CD4-positive, alpha-beta memory T cell (primary cell): ENCODE measurements around the gene COA1. TPM values are rescaled to one million over a fixed set of nuclear protein-coding genes. Genes with fewer than 3 reads are reported as not detected.

ENCODE experiments used
- CTCF ChIA-PET: fragments of 350-600 bp; sonication (Branson Sonifier 250); formaldehyde crosslinking; loops from one replicate; lab custom pipeline; 2021; ENCODE audit warnings: inconsistent platforms; ENCODE audit not compliant: partially characterized antibody; lab: Charles Lee
- POLR2A ChIA-PET: fragments of 350-600 bp; sonication (Branson Sonifier 250); formaldehyde crosslinking; loops from one replicate; lab custom pipeline; 2021; ENCODE audit not compliant: partially characterized antibody; lab: Charles Lee
- DNase-seq, 5 donors: peaks; one replicate each; pipeline versions ENCODE4 v3.0.0 to v3.0.0-alpha.2; 2020 to 2022; ENCODE audit warnings: mixed read lengths in 1 of 5
- H3K27ac ChIP-seq: one replicate; pipeline ENCODE4 v1.7.0; 2013; ENCODE audit warnings: low read depth, low read length
- H3K27me3 ChIP-seq: 2 replicates; pipeline ENCODE4 v1.7.0; 2013; ENCODE audit warnings: mild to moderate bottlenecking, low read length, moderate library complexity; ENCODE audit not compliant: insufficient read depth
- H3K36me3 ChIP-seq: 2 replicates; pipeline ENCODE4 v1.7.0; 2013; ENCODE audit warnings: mild to moderate bottlenecking, low read length, moderate library complexity; ENCODE audit not compliant: insufficient read depth
- H3K4me1 ChIP-seq: 2 replicates; pipeline ENCODE4 v1.7.0; 2013; ENCODE audit warnings: mild to moderate bottlenecking, low read length, moderate library complexity; ENCODE audit not compliant: insufficient read depth
- H3K4me3 ChIP-seq, 2 donors: one replicate each; pipeline ENCODE4 v1.7.0; 2013; ENCODE audit warnings: low read length in 2 of 2, mild to moderate bottlenecking in 1 of 2
- H3K9me3 ChIP-seq, 2 donors: one replicate each; pipeline ENCODE4 v1.7.0; 2013; ENCODE audit warnings: low read length in 2 of 2, control low read depth in 1 of 2; ENCODE audit not compliant: control insufficient read depth in 1 of 2
- H3K27ac Mint-ChIP-seq, 7 donors: one replicate each; pipeline ENCODE4 v1.8.0; 2020 to 2021; ENCODE audit warnings: mixed read lengths in 7 of 7, mild to moderate bottlenecking in 6 of 7, inconsistent platforms in 3 of 7, moderate library complexity in 3 of 7
- H3K27me3 Mint-ChIP-seq, 2 donors: one replicate each; pipeline ENCODE4 v1.8.0; 2020 to 2021; ENCODE audit warnings: mixed read lengths in 2 of 2
- H3K36me3 Mint-ChIP-seq, 2 donors: one replicate each; pipeline ENCODE4 v1.8.0; 2020 to 2021; ENCODE audit warnings: mixed read lengths in 2 of 2, inconsistent platforms in 1 of 2, mild to moderate bottlenecking in 1 of 2
- H3K4me1 Mint-ChIP-seq, 4 donors: one replicate each; pipeline ENCODE4 v1.8.0; 2020 to 2021; ENCODE audit warnings: mixed read lengths in 4 of 4, mild to moderate bottlenecking in 1 of 4
- H3K4me3 Mint-ChIP-seq, 8 donors: one replicate each; pipeline ENCODE4 v1.8.0; 2020 to 2021; ENCODE audit warnings: mixed read lengths in 8 of 8, mild to moderate bottlenecking in 7 of 8, moderate library complexity in 6 of 8, inconsistent platforms in 3 of 8
- H3K9me3 Mint-ChIP-seq, 8 donors: one replicate each; pipeline ENCODE4 v1.8.0; 2020 to 2021; ENCODE audit warnings: mixed read lengths in 8 of 8, mild to moderate bottlenecking in 5 of 8, inconsistent platforms in 3 of 8, moderate library complexity in 1 of 8
- intact Hi-C: fragments of 100-400 bp; cut with micrococcal nuclease; formaldehyde crosslinking; loops from one replicate; pipeline ENCODE4 v1.15.1; 2023
- polyA plus RNA-seq, 2 donors: library from polyadenylated mRNA; unstranded; fragments of 300-500 nt; fragmentation: Illumina TruSeq; gene quantifications; one replicate each; pipeline ENCODE4 v1.2.3, GENCODE V29; 2021
- total RNA-seq, 2 experiments: library from RNA; stranded (reverse); gene quantifications; one replicate each; pipeline ENCODE4 v1.2.3, GENCODE V29; 2021

The COA1 gene
- total and polyA plus RNA-seq, 4 experiments from 2014 or later: 43.7 to 56.4 (median 52.6) TPM

DNA sequence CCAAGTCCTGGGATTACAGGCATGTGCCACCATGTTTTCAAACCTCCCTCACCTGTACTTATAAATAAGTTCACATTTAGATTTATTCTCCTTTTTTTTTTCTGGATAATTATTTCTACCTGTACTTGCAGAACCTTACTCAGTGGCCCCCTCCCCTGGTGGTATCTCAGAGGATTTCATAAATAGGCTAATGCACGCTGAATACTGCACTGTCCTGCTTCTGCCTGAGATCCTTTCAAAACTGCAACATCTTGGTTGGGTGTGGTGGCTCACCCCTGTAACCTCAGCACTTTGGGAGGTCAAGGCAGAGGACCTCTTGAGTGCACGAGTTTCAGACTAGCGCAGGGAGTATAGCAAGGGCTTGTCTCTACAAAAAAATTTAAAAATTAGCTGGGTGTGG is 24.5 kb upstream of the COA1 start:
- no peaks in the 10 kb centered on the region for H3K27me3 Mint-ChIP-seq
- ChIA-PET POLR2A (no interaction called here), CTCF (interaction anchor here (0.8 to 1.8 kb wide), 2 partner anchors 53 to 171 kb away, joined by 4 to 5 read pairs; partner anchors contain the start of gene STK17A)
- H3K4me3 Mint-ChIP-seq: no peak overlapping the region
- Histone ChIP-seq H3K36me3 (no peaks in the 10 kb centered on the region), H3K4me3 (no peak overlapping the region), H3K27me3 (no peaks in the 10 kb centered on the region), H3K4me1 (peaks cover 9% of the 10 kb centered on the region), H3K27ac (no peak overlapping the region), H3K9me3 (no peaks in the 10 kb centered on the region)
- no peak for DNase-seq
- H3K27ac Mint-ChIP-seq: no peak overlapping the region
- H3K4me1 Mint-ChIP-seq: peaks cover 7 to 15% (median 10%) of the 10 kb centered on the region in 4 donors
- no peaks in the 10 kb centered on the region for H3K9me3 Mint-ChIP-seq
- peaks cover 0 to 1% of the 10 kb centered on the region in 2 donors for H3K36me3 Mint-ChIP-seq
- intact Hi-C loops: no loop called here

DNA sequence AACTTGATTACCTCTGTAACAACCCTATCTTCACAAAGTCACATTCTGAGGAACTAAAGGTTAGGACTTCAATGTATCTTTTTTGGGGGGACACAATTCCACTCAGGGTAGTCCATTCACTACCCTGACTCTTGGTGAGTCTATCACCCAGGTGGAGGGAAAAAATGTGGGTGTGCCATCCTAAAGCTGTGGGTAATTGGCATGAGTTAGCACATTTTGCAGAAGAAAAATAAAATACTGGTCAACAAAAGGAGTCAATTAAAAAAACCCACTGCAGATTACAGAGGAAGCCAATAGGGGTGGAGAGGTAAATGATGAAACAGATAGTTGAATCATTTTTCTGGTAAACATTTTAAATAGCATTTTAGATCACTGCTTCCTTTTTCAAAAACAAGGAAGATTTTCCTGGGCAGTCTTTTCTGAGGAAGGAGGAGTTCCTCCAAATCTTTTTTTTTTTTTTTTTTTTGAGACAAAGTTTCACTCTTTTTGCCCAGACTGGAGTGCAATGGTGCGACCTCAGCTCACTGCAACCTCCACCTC is 24.0 kb upstream of the COA1 start:
- DNase-seq: no peak
- H3K27ac Mint-ChIP-seq: no peak overlapping the region
- Histone ChIP-seq H3K4me3 (no peak overlapping the region), H3K9me3 (no peaks in the 10 kb centered on the region), H3K4me1 (peaks cover 9% of the 10 kb centered on the region), H3K27ac (no peak overlapping the region), H3K36me3 (no peaks in the 10 kb centered on the region), H3K27me3 (no peaks in the 10 kb centered on the region)
- peaks cover 7 to 15% (median 10%) of the 10 kb centered on the region in 4 donors for H3K4me1 Mint-ChIP-seq
- H3K27me3 Mint-ChIP-seq: no peaks in the 10 kb centered on the region
- ChIA-PET POLR2A (no interaction called here), CTCF (interaction anchor here (0.8 to 1.8 kb wide), 2 partner anchors 53 to 171 kb away, joined by 4 to 5 read pairs; partner anchors contain the start of gene STK17A)
- intact Hi-C loops: no loop called here
- H3K9me3 Mint-ChIP-seq: no peaks in the 10 kb centered on the region
- H3K4me3 Mint-ChIP-seq: no peak overlapping the region
- H3K36me3 Mint-ChIP-seq: peaks cover 0 to 1% of the 10 kb centered on the region in 2 donors

DNA sequence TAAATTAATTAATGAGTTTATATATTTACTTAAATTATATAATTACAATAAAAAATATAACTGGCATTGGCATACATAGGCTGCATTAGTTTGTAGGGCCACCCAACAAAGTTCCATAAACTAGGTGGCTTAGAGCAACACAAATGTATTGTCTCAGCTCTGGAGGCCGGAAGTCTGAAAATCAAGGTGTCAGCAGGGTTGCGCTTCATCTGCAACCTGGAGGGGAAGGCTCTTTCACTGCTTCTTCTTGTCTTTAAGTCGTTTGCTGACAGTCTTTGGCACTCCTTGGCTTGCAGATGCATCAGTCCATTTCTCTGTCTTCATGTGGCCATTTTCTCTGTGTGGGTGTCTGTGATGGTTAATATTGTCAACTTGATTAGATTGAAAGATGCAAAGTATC is 23.1 kb upstream of the COA1 start:
- no peaks in the 10 kb centered on the region for H3K27me3 ChIP-seq
- H3K4me1 Mint-ChIP-seq: peaks cover under 1 to 8% (median 5%) of the 10 kb centered on the region in 4 donors
- intact Hi-C loops: no loop called here

GRCh38 chr7:43750016-43750887 is 20.9 kb upstream of the COA1 start:
- ChIA-PET CTCF (interaction anchor here (0.7 to 0.8 kb wide), 2 partner anchors 14 to 88 kb away, joined by 3 to 4 read pairs; no protein-coding TSS in a partner anchor), POLR2A (interaction anchor here (1.5 kb wide), 1 partner anchor 8 kb away, joined by 5 read pairs; the partner anchor contains the start of gene BLVRA)
- Histone ChIP-seq H3K4me3 (no peak overlapping the region), H3K27ac (no peak overlapping the region), H3K4me1 (no peaks in the 10 kb centered on the region), H3K27me3 (no peaks in the 10 kb centered on the region), H3K9me3 (no peaks in the 10 kb centered on the region), H3K36me3 (no peaks in the 10 kb centered on the region)
- peaks cover 0 to 1% (median 0%) of the 10 kb centered on the region in 4 donors for H3K4me1 Mint-ChIP-seq
- intact Hi-C loops: no loop called here
- no peak overlapping the region for H3K4me3 Mint-ChIP-seq
- H3K36me3 Mint-ChIP-seq: no peaks in the 10 kb centered on the region
- no peaks in the 10 kb centered on the region for H3K9me3 Mint-ChIP-seq
- H3K27ac Mint-ChIP-seq: no peak overlapping the region
- no peak for DNase-seq
- peaks cover 1 to 2% of the 10 kb centered on the region in 2 donors for H3K27me3 Mint-ChIP-seq

More for the DNA sequence above, 23.1 kb upstream of the COA1 start:
- Histone ChIP-seq H3K27ac (no peak overlapping the region), H3K4me3 (no peak overlapping the region), H3K4me1 (peaks cover 2% of the 10 kb centered on the region), H3K9me3 (no peaks in the 10 kb centered on the region), H3K36me3 (no peaks in the 10 kb centered on the region)
- ChIA-PET POLR2A (no interaction called here), CTCF (no interaction called here)
- Mint-ChIP-seq H3K4me3 (peak overlapping the region in 2 of 8 donors; percentile 4 to 17), H3K27me3 (no peaks in the 10 kb centered on the region), H3K27ac (no peak overlapping the region), H3K36me3 (no peaks in the 10 kb centered on the region), H3K9me3 (no peaks in the 10 kb centered on the region)
- no peak for DNase-seq

DNA sequence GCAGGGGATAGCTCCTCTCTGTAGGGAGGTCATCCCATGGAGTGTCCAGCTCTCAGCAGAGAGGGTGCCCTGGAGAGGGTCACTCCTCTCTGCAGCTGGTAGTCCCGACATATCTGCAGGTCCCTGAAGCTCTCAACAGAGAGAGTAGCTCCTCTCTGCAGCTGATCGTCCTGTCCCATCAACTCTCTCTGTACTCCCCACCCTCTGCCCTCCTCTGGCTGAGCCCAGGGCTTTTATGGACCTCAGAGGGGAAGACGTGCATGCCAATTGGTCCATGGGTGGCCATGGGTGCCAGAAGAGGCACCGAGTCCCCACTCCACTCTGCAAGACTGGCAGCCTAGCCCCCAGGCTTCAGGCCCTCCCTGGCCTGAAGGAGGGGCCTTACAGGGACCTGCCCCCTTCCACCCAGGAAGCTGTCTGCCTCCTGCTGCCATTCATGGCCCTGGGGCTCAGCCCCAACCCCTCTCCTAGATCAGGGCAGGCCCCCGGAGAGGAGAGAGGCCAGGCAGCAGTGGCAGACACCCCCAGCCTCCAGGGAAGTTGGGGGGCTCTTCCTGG is 20.1 kb upstream of the COA1 start:
- ChIA-PET POLR2A (interaction anchor here (1.5 kb wide), 1 partner anchor 9 kb away, joined by 5 read pairs; the partner anchor contains the start of gene BLVRA), CTCF (interaction anchor here (1.0 kb wide), 1 partner anchor 167 kb away, joined by 4 read pairs; the partner anchor contains the start of gene STK17A)
- Mint-ChIP-seq H3K27ac (no peak overlapping the region), H3K4me3 (no peak overlapping the region), H3K27me3 (peaks cover 1 to 2% of the 10 kb centered on the region in 2 donors), H3K4me1 (peaks cover 0 to 1% (median 0%) of the 10 kb centered on the region in 4 donors), H3K36me3 (no peaks in the 10 kb centered on the region), H3K9me3 (no peaks in the 10 kb centered on the region)
- H3K27me3 ChIP-seq: no peaks in the 10 kb centered on the region
- H3K4me1 ChIP-seq: no peaks in the 10 kb centered on the region
- intact Hi-C loops: no loop called here
- no peaks in the 10 kb centered on the region for H3K9me3 ChIP-seq
- H3K4me3 ChIP-seq: no peak overlapping the region
- no peaks in the 10 kb centered on the region for H3K36me3 ChIP-seq
- no peak overlapping the region for H3K27ac ChIP-seq
- no peak for DNase-seq

DNA sequence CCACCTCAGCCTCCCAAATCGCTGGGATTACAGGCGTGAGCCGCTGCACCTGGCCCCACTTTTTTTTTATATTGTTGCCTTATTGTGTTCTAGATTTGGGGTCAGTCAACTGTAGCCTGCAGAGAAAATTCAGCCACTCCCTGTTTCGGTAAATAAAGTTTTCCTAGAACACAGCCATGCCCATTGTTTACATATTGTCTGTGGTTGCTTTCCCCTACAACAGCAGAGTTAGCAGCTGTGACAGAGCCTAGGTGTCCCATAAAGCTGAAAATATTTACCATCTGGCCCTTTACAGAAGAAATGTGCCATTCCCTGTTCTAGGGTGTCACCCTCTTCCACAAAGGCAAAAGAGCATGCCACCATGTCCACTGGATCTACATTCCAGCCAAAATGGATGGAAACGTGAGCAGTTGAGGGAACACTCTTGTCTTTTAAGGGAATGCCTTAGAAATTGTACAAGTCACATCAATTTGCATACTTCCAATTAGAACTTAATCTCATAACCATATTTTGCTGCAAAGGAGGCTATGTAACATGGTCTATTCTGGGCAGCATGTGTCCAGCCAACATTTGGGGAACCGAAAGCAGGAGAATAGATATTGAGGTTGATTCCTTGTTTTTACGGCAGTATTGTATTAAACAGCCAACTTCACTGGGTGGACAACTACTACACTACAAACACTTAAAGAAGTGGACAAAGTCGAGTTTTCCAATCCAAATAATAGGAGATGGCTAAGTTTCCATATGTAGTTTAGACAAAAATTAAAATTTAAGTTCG is 18.2 kb upstream of the COA1 start:
- Mint-ChIP-seq H3K4me1 (peaks cover 0 to 1% (median 0%) of the 10 kb centered on the region in 4 donors), H3K36me3 (no peaks in the 10 kb centered on the region), H3K27ac (no peak overlapping the region), H3K9me3 (no peaks in the 10 kb centered on the region), H3K4me3 (no peak overlapping the region), H3K27me3 (peaks cover 1 to 2% of the 10 kb centered on the region in 2 donors)
- Histone ChIP-seq H3K27ac (no peak overlapping the region), H3K27me3 (no peaks in the 10 kb centered on the region), H3K4me1 (no peaks in the 10 kb centered on the region), H3K4me3 (no peak overlapping the region), H3K36me3 (no peaks in the 10 kb centered on the region), H3K9me3 (no peaks in the 10 kb centered on the region)
- ChIA-PET CTCF (no interaction called here), POLR2A (no interaction called here)
- intact Hi-C loops: no loop called here
- no peak for DNase-seq
